Measurements from ENCODE around the gene LAD1. TPM values are rescaled to one million over a fixed set of nuclear protein-coding genes. Genes with fewer than 3 reads are reported as not detected.

The LAD1 gene
- total RNA-seq, 1 donor, result not detected

DNA sequence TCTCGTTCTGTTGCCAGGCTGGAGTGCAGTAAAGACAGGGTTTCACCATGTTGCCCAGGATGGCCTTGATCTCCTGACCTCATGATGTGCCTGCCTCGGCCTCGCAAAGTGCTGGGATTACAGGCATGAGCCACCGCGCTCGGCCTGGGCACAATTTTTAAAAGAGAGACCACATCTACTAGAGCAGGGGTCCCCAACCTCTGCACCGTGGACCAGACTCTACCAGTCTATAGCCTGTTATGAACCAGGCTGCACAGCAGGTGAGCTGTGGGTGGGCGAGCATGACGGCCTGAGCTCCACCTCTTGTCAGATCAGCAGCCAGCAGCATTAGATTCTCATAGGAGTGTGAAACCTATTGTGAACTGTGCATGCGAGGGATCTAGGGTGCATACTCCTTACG lies 42.4 kb downstream of the LAD1 start:
- TF ChIP-seq, protein P1, sequence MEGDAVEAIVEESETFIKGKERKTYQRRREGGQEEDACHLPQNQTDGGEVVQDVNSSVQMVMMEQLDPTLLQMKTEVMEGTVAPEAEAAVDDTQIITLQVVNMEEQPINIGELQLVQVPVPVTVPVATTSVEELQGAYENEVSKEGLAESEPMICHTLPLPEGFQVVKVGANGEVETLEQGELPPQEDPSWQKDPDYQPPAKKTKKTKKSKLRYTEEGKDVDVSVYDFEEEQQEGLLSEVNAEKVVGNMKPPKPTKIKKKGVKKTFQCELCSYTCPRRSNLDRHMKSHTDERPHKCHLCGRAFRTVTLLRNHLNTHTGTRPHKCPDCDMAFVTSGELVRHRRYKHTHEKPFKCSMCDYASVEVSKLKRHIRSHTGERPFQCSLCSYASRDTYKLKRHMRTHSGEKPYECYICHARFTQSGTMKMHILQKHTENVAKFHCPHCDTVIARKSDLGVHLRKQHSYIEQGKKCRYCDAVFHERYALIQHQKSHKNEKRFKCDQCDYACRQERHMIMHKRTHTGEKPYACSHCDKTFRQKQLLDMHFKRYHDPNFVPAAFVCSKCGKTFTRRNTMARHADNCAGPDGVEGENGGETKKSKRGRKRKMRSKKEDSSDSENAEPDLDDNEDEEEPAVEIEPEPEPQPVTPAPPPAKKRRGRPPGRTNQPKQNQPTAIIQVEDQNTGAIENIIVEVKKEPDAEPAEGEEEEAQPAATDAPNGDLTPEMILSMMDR (IDR thresholded peaks at IDR 0.05; ENCODE audit: insufficient read depth, low read length), result no peak
- no peak for DNase-seq (ENCODE audit: low read depth)

DNA sequence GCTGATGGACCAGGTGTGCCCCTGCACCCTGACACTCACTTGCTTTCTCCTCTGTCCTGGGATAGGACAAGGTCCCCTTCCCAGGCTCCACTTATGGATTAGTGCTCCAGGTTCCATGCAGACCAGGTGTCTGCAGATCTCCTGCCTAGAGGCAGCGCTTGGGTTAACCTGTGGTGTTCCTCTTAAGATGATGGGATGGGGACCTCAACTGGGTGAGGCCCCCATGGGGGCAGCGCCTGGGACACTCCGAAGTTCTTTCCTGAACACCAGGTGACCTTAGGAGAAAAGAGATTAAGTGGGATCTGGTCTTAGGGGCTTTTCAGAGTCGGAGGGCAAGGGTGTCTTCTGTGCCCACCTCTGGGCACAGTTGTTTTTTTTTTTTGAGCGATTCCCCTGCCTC lies 42.9 kb downstream of the LAD1 start:
- TF ChIP-seq, protein P1 (IDR thresholded peaks at IDR 0.05; ENCODE audit: insufficient read depth, low read length), result no peak
- no peak overlapping the region for H3K4me3 ChIP-seq (ENCODE audit: low read depth, low read length)
- no peak for DNase-seq (ENCODE audit: low read depth)

More for the DNA sequence above, 42.4 kb downstream of the LAD1 start:
- no peak overlapping the region for H3K4me3 ChIP-seq (ENCODE audit: low read depth, low read length)

DNA sequence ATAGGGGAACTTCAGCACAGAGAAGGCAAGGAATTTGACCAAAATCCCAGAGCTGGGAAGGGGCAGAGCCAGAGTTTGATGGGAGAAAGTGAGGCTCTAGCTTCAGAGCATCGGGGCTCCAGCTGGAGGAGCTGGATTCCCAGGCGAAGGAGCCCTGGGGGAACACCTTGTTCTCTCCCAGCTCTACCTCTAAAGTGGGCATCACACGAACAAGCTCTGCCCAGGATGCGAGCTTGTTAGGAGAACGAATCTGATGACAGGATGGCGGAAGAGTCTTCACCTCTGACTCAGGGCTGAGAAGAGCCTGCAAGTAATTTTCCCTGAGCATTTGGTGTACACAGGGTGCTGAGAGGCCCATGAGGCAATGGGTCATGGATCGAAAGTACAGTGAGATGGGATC lies 43.7 kb downstream of the LAD1 start:
- no peak overlapping the region for H3K4me3 ChIP-seq (ENCODE audit: low read depth, low read length)
- DNase-seq (ENCODE audit: low read depth), result no peak
- TF ChIP-seq, protein P1 (IDR thresholded peaks at IDR 0.05; ENCODE audit: insufficient read depth, low read length), result no peak

DNA sequence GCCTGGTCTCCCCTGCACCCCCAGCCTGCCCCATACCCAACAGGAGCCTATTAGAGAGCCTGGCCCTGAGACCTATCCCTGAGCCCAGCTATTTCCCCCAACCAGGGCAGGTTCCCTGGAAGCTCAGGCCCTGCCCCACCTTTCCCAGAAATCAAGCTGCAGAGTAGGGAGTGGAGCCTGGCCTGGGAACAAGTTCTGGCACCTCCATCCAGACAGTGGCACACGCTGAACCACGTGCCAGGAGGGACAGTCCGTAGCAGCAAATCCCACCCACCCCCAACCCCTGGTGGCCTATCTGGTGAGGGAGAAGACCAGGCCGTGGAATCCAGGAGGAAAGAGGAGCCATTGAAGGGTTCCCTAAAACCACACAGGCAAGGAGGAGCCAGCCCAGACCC lies 44.2 kb downstream of the LAD1 start:
- H3K4me3 ChIP-seq (ENCODE audit: low read depth, low read length), result no peak overlapping the region
- no peak for DNase-seq (ENCODE audit: low read depth)
- TF ChIP-seq, protein P1 (IDR thresholded peaks at IDR 0.05; ENCODE audit: insufficient read depth, low read length), result no peak

DNA sequence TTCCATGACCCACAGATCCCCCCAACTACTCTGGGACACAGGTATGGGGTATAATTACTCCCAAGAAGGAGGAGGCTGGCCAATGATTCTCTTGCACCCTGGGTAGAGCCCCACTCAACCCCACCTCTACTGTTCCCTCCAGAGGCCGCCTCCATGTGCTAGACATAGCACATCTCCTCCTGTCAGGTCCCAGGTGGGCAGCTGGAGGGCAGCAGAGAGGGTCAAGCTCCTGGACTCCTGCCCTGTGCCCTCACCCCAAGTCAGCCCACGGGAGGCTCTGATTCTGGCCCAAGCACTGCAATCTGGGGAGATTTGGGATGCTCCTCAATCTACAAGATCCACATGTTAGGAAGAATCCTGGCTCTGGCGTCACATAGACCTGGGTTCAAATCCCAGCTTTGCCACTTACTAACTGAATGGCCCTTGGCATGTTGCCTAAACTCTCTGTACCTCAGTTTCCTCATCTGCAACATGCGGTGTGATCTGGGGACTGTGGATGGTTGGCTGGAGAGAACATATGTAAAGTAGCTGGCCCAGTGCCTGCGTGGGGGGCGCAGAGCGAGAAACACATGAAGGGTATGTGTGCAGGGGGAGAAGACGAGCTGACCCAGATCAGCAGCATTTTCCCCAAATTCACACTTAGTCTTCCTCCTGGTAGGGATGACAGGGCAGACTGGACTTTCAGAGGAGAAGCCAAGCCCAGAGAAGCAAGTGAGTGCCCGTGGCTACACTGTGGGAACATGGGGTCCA lies 44.8 kb downstream of the LAD1 start:
- H3K4me3 ChIP-seq (ENCODE audit: low read depth, low read length), result no peak overlapping the region
- no peak for DNase-seq (ENCODE audit: low read depth)
- TF ChIP-seq, protein P1 (IDR thresholded peaks at IDR 0.05; ENCODE audit: insufficient read depth, low read length), result no peak

DNA sequence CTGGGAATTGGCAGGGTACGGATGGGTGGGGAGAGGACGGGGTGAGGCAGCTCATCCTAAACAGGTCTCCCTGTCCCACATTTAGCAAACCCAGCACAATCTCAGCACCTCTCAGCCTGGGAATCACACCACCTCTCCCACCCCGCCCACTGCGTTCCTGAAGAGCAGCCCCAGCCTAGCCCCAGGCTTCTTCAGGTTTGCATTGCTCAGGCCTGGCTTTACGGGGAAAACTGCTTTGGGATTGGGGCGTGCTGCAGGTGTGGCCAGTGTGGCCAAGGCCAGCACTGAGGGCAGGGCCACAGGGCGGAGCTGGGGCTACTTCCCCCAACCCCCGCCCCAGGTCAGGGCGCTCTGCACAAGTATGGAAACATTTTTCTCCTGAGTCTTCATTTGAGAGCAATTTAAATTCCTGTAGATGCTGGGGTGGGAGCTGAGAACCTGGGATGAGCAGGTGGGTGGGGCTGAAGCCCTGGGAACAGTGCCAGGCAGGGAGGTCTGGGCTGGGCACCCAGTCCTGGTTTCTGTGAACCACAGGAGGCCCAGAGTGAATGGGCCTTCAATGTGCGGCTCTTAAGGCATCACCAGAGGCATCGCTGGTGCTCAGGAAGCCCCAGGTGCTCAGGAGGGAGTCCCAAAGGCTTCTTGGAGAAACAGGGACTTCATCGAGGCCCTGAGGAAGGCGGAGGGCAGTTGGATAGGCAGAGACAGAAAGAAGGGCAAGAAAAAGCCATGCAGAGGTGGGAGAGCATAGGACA lies 45.8 kb downstream of the LAD1 start:
- TF ChIP-seq, protein P1 (IDR thresholded peaks at IDR 0.05; ENCODE audit: insufficient read depth, low read length), result no peak
- DNase-seq (ENCODE audit: low read depth), result no peak
- H3K4me3 ChIP-seq (ENCODE audit: low read depth, low read length), result no peak overlapping the region

All from fibroblast of the aortic adventitia (primary cell).